HUES64 (cell line): ENCODE results near the gene LCOR.
"Not testable (repeated sequence)": the region's sequence is repeated elsewhere in the genome, so short reads cannot be mapped to it uniquely, and the experiment has no call there.

Experiments
- H3K27ac ChIP-seq: 2 replicates; pipeline ENCODE4 v1.7.0; 2013; ENCODE audit warnings: low read depth, low read length, inconsistent platforms
- H3K27me3 ChIP-seq: 2 replicates; pipeline ENCODE4 v1.6.1; 2013; ENCODE audit warnings: mild to moderate bottlenecking, low read length; ENCODE audit not compliant: insufficient read depth
- H3K36me3 ChIP-seq: 2 replicates; pipeline ENCODE4 v1.6.1; 2013; ENCODE audit warnings: mild to moderate bottlenecking, low read length; ENCODE audit not compliant: insufficient read depth
- H3K4me1 ChIP-seq: 2 replicates; pipeline ENCODE4 v1.6.1; 2013; ENCODE audit warnings: mild to moderate bottlenecking, low read length, moderate library complexity; ENCODE audit not compliant: insufficient read depth
- H3K4me3 ChIP-seq: 2 replicates; pipeline ENCODE4 v1.5.1; 2013; ENCODE audit warnings: mild to moderate bottlenecking, low read length, moderate library complexity
- H3K9ac ChIP-seq: 2 replicates; pipeline ENCODE4 v1.6.1; 2013; ENCODE audit warnings: mild to moderate bottlenecking, low read depth, low read length
- H3K9me3 ChIP-seq: 2 replicates; pipeline ENCODE4 v1.6.1; 2013; ENCODE audit warnings: low read depth, low read length; ENCODE audit not compliant: insufficient read depth
- WGBS: fragments of 150-250, 120-280 bp; methylation state at CpG from one replicate; pipeline ENCODE4 v1.1.7; 2013; ENCODE audit warnings: missing lambda C conversion rate; 5-methylcytosine and 5-hydroxymethylcytosine counted together

The LCOR gene

DNA sequence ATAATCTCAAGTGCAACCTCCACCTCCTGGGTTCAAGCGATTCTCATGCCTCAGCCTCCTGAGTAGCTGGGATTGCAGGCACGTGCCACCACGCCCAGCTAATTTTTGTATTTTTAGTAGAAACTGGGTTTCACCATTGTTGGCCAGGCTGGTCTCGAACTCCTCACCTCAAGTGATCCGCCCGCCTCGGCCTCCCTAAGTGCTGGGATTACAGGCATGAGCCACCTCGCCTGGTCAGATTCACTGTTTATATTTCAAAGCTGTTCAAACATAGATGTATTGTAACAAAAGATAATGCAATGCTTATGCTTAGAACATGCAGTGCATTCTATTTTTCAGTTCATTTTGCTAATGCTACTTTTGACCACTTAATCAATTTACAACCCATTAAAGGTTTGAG, 111.1 kb downstream of the LCOR start:
- 96% methylated on average over 8 of the region's 8 CpGs for WGBS
- not testable (repeated sequence) for H3K9ac ChIP-seq, H3K36me3 ChIP-seq, H3K27ac ChIP-seq, H3K27me3 ChIP-seq, H3K9me3 ChIP-seq, H3K4me3 ChIP-seq, H3K4me1 ChIP-seq

DNA sequence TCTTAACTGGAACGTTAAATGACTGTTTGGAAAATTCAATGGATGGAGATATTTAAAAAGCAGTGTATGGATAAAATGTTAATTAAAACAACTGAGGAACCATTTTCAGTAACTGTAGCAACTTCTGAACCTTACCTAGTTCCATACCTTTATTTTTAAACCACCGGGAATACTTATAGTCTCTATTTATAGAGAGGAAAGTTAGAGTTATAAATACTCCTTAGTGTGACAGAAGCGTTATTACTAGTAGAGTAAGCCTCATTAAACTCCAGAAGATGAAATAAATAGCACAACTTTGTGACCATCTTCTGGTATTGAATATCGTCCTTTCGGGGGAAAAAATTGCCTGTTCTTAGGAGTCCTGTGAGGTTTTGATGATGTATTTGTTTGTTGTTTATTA, 114.9 kb downstream of the LCOR start:
- H3K9me3 ChIP-seq = no peaks in the 10 kb centered on the region
- no peak overlapping the region for H3K4me3 ChIP-seq
- no peaks in the 10 kb centered on the region for H3K4me1 ChIP-seq
- H3K27ac ChIP-seq = no peak overlapping the region
- 89% methylated on average over 4 of the region's 5 CpGs for WGBS
- H3K9ac ChIP-seq = no peak overlapping the region
- H3K36me3 ChIP-seq = peaks cover 29% of the 10 kb centered on the region
- no peaks in the 10 kb centered on the region for H3K27me3 ChIP-seq

DNA sequence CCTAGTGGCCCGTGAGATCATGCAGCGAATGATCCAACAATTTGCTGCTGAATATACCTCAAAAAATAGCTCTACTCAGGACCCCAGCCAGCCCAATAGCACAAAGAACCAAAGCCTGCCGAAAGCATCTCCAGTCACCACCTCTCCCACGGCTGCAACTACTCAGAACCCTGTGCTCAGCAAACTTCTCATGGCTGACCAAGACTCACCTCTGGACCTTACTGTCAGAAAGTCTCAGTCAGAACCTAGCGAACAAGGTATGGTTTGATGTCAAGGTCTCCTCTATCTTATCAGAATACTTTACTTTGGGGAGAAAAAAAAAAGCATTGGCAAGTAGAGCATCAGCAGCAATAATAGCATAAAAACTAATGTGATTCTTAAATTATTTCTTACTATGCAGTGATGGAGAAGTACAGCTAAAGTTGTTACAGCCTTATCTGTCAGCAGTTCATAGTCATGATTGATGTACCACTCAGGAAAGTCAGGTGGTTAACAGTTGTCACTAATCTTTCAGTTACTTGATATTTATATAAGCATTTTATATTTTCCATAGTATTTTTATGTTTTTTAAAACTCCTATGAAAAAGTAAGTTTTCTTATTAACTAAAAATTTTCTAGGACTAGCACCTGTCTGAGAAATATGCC, 117.1 kb downstream of the LCOR start:
- H3K27me3 ChIP-seq = no peaks in the 10 kb centered on the region
- H3K36me3 ChIP-seq = peaks cover 39% of the 10 kb centered on the region
- WGBS = 93% methylated on average over 5 of the region's 5 CpGs

DNA sequence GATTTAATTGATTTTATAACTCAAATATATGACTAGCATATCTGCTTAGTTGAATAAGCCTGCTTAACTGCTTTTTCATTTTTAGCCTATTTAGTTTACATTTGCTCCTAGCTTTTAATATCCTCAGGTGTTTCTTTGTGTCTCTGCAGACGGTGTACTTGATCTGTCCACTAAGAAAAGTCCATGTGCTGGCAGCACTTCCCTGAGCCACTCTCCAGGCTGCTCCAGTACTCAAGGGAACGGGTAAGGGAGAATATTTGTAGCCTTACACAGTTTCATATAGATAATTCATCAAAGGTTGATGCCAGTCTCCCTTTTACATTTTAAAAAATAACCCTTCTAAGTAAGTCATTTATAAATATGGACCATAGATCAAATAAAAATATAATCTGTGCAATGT, 119.9 kb downstream of the LCOR start:
- Histone ChIP-seq H3K36me3 (peaks cover 58% of the 10 kb centered on the region), H3K27me3 (no peaks in the 10 kb centered on the region), H3K27ac (no peak overlapping the region), H3K9ac (no peak overlapping the region), H3K4me3 (no peak overlapping the region), H3K9me3 (no peaks in the 10 kb centered on the region), H3K4me1 (no peaks in the 10 kb centered on the region)
- 98% methylated on average over 2 of the region's 2 CpGs for WGBS

More for the DNA sequence above, 117.1 kb downstream of the LCOR start:
- no peak overlapping the region for H3K27ac ChIP-seq
- no peaks in the 10 kb centered on the region for H3K4me1 ChIP-seq
- H3K9ac ChIP-seq = no peak overlapping the region
- no peaks in the 10 kb centered on the region for H3K9me3 ChIP-seq
- H3K4me3 ChIP-seq = no peak overlapping the region

DNA sequence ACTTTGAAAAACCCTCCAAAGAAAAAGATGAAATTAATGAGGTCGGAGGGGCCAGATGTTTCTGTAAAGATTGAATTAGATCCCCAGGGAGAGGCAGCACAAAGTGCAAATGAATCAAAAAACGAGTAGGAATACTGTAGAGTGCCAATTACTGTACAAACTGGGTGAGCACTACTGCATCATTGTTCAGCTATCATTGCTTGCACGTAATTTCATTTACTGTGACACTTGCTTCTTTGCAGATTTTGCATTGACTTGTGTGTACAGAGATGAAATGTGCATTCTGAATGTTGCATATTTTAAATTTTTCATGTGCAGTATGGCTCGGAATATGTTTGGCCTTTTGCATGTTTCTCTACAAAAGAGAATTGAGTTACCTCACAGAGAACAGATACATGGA, 123.7 kb downstream of the LCOR start:
- peaks cover 54% of the 10 kb centered on the region for H3K36me3 ChIP-seq

DNA sequence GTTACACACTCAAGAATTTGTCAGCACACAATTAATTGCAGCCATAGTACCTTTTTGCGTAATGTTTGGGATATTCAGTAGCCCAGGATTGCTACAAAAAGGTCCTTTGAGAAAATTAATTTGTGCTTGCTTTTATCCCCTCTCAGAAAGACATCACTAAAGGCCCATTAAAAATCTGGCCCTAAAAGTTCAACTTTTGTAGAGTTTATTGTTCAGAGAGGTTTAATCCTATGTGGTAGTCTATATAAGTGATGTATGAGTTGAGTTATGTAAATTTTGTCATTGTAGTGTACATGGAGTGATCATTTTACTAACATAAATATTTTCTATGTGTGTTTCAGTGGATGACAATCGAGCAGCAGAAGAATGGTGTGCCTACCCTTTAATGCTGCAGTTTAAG, 126.0 kb downstream of the LCOR start:
- Histone ChIP-seq H3K27ac (no peak overlapping the region), H3K4me3 (no peak overlapping the region), H3K9ac (no peak overlapping the region; the same call in 1 of the 2 replicates), H3K9me3 (no peaks in the 10 kb centered on the region), H3K36me3 (peaks cover 38% of the 10 kb centered on the region), H3K4me1 (no peaks in the 10 kb centered on the region), H3K27me3 (no peaks in the 10 kb centered on the region)
- WGBS = 100% methylated on average over 2 of the region's 2 CpGs

More for the DNA sequence above, 123.7 kb downstream of the LCOR start:
- Histone ChIP-seq H3K9ac (no peak overlapping the region), H3K4me3 (no peak overlapping the region), H3K4me1 (no peaks in the 10 kb centered on the region), H3K27ac (no peak overlapping the region), H3K9me3 (no peaks in the 10 kb centered on the region), H3K27me3 (no peaks in the 10 kb centered on the region)
- 92% methylated on average over 4 of the region's 4 CpGs for WGBS

DNA sequence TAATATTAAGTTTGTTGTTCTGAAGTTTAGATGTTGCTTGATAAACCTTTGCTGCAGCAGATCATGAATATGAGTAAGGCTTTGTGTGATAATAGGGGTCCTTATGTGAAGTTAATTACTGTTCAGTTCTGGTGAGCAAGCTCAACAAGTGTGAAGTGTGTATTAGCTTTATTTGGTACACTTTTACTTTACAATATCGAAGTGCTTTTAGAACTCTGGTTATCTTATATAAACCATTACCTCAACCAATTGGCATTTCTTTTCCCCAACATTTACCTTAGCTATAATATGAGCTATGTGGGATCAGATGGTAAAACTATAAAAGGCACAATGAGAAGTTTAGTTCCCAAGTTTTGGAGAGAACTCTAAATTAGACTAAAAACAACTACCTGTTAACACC, 127.6 kb downstream of the LCOR start:
- Histone ChIP-seq H3K4me3 (no peak overlapping the region), H3K4me1 (no peaks in the 10 kb centered on the region), H3K9me3 (no peaks in the 10 kb centered on the region), H3K9ac (no peak overlapping the region), H3K27me3 (no peaks in the 10 kb centered on the region), H3K36me3 (peaks cover 25% of the 10 kb centered on the region), H3K27ac (no peak overlapping the region)
- no CpG with 5 or more reads among the region's 1 CpG for WGBS

DNA sequence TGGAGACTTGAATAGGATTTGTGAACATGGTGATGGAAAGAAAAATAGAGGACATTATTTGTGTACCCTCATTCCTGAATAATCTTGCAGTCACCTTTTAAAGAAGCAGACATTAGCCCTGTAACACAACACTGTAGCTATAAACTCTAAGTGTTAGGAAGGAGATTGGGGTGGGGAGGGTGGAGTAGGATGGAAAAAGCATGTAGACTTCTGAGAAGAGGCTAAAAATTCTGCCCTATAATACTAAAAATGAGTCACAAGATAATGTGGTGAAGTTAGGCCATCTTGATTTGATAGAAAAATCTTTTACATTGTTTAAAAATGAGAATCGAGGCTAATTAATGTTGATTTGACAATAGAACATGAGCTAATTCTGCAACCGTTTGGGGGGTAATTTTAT, 128.8 kb downstream of the LCOR start:
- peaks cover 14% of the 10 kb centered on the region for H3K36me3 ChIP-seq
- H3K27me3 ChIP-seq = no peaks in the 10 kb centered on the region
- no peak overlapping the region for H3K4me3 ChIP-seq
- WGBS = 93% methylated on average over 2 of the region's 2 CpGs
- H3K4me1 ChIP-seq = no peaks in the 10 kb centered on the region
- H3K9me3 ChIP-seq = no peaks in the 10 kb centered on the region
- no peak overlapping the region for H3K27ac ChIP-seq
- H3K9ac ChIP-seq = no peak overlapping the region

DNA sequence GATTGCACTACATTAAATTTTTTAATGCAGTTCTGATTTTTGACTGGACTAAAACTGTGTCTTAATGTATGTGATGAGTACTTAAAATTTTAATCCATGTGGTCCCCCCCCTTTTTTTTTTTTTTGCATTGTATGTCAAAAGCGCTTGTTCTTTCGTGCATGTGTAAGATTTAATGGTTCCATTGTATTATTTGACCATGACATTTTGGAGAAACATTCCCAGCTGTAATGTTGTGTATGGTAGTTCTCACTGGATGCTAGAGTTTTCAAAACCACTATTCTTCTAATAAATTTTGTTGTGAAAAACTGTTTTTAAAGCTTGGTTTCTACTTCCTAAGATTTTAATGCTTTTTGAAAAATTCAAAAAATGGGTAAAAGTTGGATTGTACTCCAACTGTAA, 132.0 kb downstream of the LCOR start:
- Histone ChIP-seq H3K27ac (no peak overlapping the region), H3K9ac (no peak overlapping the region), H3K36me3 (no peaks in the 10 kb centered on the region), H3K4me1 (no peaks in the 10 kb centered on the region), H3K27me3 (no peaks in the 10 kb centered on the region), H3K9me3 (no peaks in the 10 kb centered on the region), H3K4me3 (no peak overlapping the region)
- 94% methylated on average over 2 of the region's 2 CpGs for WGBS

DNA sequence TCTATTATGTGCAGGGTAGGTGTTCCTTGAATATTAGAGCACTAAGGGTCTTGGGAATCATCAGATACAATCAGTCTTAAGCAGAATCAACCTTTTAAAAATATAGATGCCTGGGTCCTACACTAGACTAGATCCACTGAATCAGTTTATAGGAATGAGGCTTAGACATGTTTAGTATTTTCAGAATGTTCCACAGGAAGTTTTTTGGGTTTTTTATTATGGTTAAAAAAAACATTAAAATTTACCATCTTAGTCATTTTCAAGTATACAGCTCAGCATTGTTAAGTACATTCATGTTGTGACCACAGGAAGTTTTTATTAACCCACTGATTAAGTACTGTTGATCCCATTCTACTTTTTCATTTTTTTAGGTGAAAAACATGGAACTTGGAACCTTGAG, 135.7 kb downstream of the LCOR start:
- Histone ChIP-seq H3K27me3 (no peaks in the 10 kb centered on the region), H3K9me3 (no peaks in the 10 kb centered on the region), H3K9ac (no peak overlapping the region), H3K4me1 (no peaks in the 10 kb centered on the region; the same call in 1 of the 2 replicates), H3K27ac (no peak overlapping the region), H3K4me3 (no peak overlapping the region), H3K36me3 (no peaks in the 10 kb centered on the region)

DNA sequence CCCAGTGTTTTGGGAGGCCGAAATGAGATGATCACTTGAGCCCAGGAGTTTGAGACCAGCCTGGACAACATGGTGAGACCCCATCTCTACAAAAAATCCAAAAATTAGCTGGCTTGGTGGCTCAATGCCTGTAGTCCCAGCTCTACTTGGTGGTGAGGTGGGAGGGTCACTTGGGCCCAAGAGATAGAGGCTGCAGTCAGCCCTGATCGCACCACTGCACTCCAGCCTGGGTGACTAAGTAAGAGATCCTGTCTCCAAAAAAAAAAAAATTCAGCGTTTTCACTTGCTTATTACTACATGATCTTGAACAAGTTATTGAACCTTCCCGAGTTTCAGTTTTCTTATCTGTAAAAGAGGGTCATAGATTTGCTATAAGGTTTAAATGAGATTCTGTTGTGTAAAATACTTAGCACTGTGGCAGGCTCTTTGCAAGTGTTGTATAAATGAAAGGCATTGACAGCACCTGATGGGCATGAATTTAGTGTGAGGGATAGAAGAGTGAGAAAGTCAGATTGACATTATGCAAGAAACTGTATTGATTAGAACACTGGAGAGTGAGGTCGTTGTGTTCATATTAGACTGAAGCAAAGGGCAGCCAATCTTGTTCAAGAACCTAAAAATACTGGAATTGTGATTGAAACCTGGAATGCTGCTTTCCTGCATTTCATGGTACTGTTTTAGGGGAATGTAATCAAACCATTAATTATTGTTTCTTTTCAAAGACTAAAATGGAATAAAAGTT, 136.8 kb downstream of the LCOR start:
- Histone ChIP-seq H3K36me3 (no peaks in the 10 kb centered on the region), H3K4me1 (no peaks in the 10 kb centered on the region; the same call in 1 of the 2 replicates), H3K27ac (no peak overlapping the region), H3K9ac (no peak overlapping the region), H3K9me3 (no peaks in the 10 kb centered on the region), H3K4me3 (no peak overlapping the region), H3K27me3 (no peaks in the 10 kb centered on the region)
- WGBS = 93% methylated on average over 5 of the region's 5 CpGs
